A673 (cell line): ENCODE results near the gene HAND2.

ENCODE experiments used
- EZH2 ChIP-seq: fragments of 200-600 bp; sonication (generic); IDR thresholded peaks from 2 replicates; pipeline ENCODE4 v1.6.1; 2017; ENCODE audit warnings: borderline replicate concordance, low read depth, mild to moderate bottlenecking, mixed read lengths, antibody characterized with exemption, low read length; ENCODE audit not compliant: poor library complexity, severe bottlenecking
- TF ChIP-seq, protein P1 (sequence below): fragments of 300-800, 200-600 bp; sonication (generic); conservative IDR thresholded peaks from 2 replicates; pipeline ENCODE4 v1.5.1; 2017; ENCODE audit warnings: low read depth, mild to moderate bottlenecking, antibody characterized with exemption, low read length, moderate library complexity, mixed read lengths

DNA sequence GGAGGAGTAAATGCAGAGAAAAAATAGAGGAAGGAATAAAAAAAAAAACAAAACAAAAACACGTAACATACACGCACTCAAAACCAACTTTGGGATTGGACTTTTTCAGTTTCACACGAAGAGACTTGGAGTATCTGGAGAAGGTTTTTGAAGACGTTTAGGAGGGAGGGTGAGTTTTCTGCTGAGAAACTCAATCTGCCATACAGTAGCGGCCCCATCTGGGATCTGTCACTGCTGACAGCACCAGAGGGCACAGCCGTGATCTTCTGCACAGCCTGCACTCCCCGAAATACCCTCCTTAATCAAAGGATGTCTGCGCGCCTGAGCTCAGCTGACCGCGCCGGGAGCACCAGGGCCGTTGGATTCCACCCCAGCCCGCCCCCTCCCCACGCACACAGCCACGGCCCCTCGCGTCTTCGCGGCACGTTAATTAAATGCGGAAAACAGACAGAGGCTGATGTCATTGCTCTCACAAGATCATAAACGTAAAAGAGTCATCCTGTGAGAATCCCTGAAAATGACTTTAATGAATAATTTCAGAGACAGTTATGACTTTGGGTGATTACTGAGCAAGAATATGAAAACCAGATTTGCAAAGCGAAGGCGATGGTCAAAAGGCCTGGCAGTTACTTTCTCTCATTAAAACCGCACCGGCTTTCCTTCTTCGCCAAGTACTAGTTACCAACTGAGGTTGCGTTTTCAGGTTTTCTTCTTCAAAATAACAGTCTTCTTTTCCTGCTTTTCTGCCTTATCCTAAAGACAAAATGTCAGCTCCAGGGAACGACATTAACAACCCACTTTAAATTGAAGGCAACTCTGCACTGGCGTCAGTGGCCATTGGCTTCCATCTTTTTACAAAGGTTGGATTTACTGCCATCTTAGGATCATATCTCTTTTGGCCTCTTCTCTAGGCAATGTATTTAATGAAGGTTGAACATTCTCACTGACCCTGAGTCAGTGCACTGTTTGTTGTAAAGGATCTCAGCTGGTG is 10.6 kb downstream of the HAND2 start:
- TF ChIP-seq, protein P1, sequence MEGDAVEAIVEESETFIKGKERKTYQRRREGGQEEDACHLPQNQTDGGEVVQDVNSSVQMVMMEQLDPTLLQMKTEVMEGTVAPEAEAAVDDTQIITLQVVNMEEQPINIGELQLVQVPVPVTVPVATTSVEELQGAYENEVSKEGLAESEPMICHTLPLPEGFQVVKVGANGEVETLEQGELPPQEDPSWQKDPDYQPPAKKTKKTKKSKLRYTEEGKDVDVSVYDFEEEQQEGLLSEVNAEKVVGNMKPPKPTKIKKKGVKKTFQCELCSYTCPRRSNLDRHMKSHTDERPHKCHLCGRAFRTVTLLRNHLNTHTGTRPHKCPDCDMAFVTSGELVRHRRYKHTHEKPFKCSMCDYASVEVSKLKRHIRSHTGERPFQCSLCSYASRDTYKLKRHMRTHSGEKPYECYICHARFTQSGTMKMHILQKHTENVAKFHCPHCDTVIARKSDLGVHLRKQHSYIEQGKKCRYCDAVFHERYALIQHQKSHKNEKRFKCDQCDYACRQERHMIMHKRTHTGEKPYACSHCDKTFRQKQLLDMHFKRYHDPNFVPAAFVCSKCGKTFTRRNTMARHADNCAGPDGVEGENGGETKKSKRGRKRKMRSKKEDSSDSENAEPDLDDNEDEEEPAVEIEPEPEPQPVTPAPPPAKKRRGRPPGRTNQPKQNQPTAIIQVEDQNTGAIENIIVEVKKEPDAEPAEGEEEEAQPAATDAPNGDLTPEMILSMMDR = no peak
- TF ChIP-seq EZH2 = no peak
